GM12892 (cell line): Measurements from ENCODE around the gene NUBP2.

ENCODE experiments used
- POLR2A ChIP-seq: IDR thresholded peaks from 2 replicates; pipeline ENCODE4 v1.6.1; 2011; ENCODE audit warnings: low read depth, low read length, control low read depth
- POLR2AphosphoS5 ChIP-seq: IDR thresholded peaks from 2 replicates; pipeline ENCODE4 v1.6.1; 2011; ENCODE audit warnings: low read depth, low read length, control low read depth

- TF ChIP-seq POLR2A, result no peak
- no peak for TF ChIP-seq POLR2AphosphoS5
Measured at GRCh38 chr16:1822801-1823200, 40.0 kb downstream of the NUBP2 start.
